GM21423 (cell line): ENCODE results near the gene ZMYND15.

Experiments used
- ATAC-seq: cut with Tn5 transposase; IDR thresholded peaks from one replicate; pipeline ENCODE4 v1.9.1; 2021; ENCODE audit warnings: mild to moderate bottlenecking, moderate library complexity; ENCODE audit not compliant: unreplicated experiment

ZMYND15 gene

GRCh38 chr17:4715063-4715744 lies 24.4 kb upstream of the ZMYND15 start:
- no peak for ATAC-seq

GRCh38 chr17:4716081-4716480 lies 23.6 kb upstream of the ZMYND15 start:
- no peak for ATAC-seq

- no peak for ATAC-seq
Measured at GRCh38 chr17:4717791-4718190, 21.8 kb upstream of the ZMYND15 start.

GRCh38 chr17:4718276-4718675 lies 21.4 kb upstream of the ZMYND15 start:
- no peak for ATAC-seq

GRCh38 chr17:4719146-4719545 lies 20.5 kb upstream of the ZMYND15 start:
- no peak for ATAC-seq

- ATAC-seq = no peak
Measured at GRCh38 chr17:4719684-4720221, 19.9 kb upstream of the ZMYND15 start.

GRCh38 chr17:4720787-4721186 lies 18.8 kb upstream of the ZMYND15 start:
- no peak for ATAC-seq

GRCh38 chr17:4721203-4722135 lies 18.2 kb upstream of the ZMYND15 start:
- no peak for ATAC-seq

- ATAC-seq = no peak
Measured at GRCh38 chr17:4722678-4723240, 16.9 kb upstream of the ZMYND15 start.

GRCh38 chr17:4724650-4725049 lies 15.0 kb upstream of the ZMYND15 start:
- no peak for ATAC-seq

GRCh38 chr17:4725646-4726310 lies 13.9 kb upstream of the ZMYND15 start:
- ATAC-seq = no peak

GRCh38 chr17:4728124-4728523 lies 11.5 kb upstream of the ZMYND15 start:
- no peak for ATAC-seq

GRCh38 chr17:4733073-4733531 lies 6.5 kb upstream of the ZMYND15 start:
- no peak for ATAC-seq

- ATAC-seq = no peak
Measured at GRCh38 chr17:4734857-4735475, 4.7 kb upstream of the ZMYND15 start.

- no peak for ATAC-seq
Measured at GRCh38 chr17:4735876-4736651, 3.6 kb upstream of the ZMYND15 start.

- ATAC-seq = no peak
Measured at GRCh38 chr17:4738136-4739121, 1.2 kb upstream of the ZMYND15 start.

- no peak for ATAC-seq
Measured at GRCh38 chr17:4740025-4740351, 355 bp downstream of the ZMYND15 start.

GRCh38 chr17:4740584-4740983 lies 951 bp downstream of the ZMYND15 start:
- no peak for ATAC-seq

GRCh38 chr17:4741544-4741943 lies 1.9 kb downstream of the ZMYND15 start:
- ATAC-seq = no peak
